Measurements from ENCODE around the gene DOCK10. TPM values are rescaled to one million over a fixed set of nuclear protein-coding genes. Genes with fewer than 3 reads are reported as not detected.

Gene DOCK10
- total RNA-seq (2022; extraction: Qiagen RNA extraction; ENCODE audit: low read depth): 41.5 to 49.8 TPM (median 46.6 TPM) in 5 replicates

GRCh38 chr2:225041851-225042799 is at the start of gene DOCK10:
Gene DOCK10, minus strand, starts transcription at chr2:225042468. Its CDS starts 94 bp downstream, at chr2:225042374.

DNA sequence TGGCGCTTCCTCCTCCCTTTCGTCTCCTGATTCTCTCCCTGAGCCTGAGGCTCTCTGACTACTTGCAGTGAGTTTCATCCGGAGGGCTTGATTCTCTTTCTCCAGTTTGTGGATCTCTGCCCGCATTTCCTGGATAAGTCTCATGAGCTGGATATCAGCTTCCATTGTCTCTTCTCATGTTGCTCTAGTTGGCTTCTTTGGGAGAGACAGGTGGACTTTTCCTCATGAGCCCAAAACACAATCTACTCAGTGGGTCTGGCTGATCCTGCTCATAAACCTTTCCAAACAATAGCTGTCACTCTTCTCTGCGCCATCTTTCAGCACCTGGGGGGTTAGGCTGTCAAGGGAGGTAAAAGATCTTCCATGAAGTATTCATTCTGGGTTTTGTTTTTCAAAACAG is 326.1 kb downstream of the DOCK10 start, which contains the start of gene CCDC195:
Gene CCDC195 (minus strand): TSS at position 165 of the 400 bp plus-strand sequence. CDS start 0 bp downstream, at position 165.

